H1 (cell line): ENCODE results near the gene SPACA9. TPM values are rescaled to one million over a fixed set of nuclear protein-coding genes. Genes with fewer than 3 reads are reported as not detected.

ENCODE experiments used
- CTCF ChIA-PET: fragments of 300-600 bp; sonication (Branson Sonifier 250); formaldehyde crosslinking; loops from one replicate; lab custom pipeline; 2021; ENCODE audit not compliant: partially characterized antibody; lab: Charles Lee
- POLR2A ChIA-PET: fragments of 300-600 bp; sonication (Branson Sonifier 250); formaldehyde crosslinking; loops from one replicate; lab custom pipeline; 2021; ENCODE audit warnings: inconsistent platforms; ENCODE audit not compliant: partially characterized antibody; lab: Charles Lee
- DNase-seq, 2 experiments: peaks; one replicate each; pipeline versions ENCODE4 v3.0.0 to v3.0.0-alpha.2; 2010 to 2022; ENCODE audit warnings: low spot score in 2 of 2, low read depth in 1 of 2, mixed read lengths in 1 of 2
- FAIRE-seq: peaks from 2 replicates; lab custom pipeline; 2011; peaks lifted over from hg19 to GRCh38; lab: Jason Lieb, UNC
- H2AFZ ChIP-seq: 2 replicates; pipeline ENCODE4 v1.8.1; 2012; ENCODE audit warnings: low read length, inconsistent platforms
- H2AK5ac ChIP-seq: 2 replicates; pipeline ENCODE4 v1.6.1; 2013; ENCODE audit warnings: low read depth, low read length
- H2BK120ac ChIP-seq: replicated peaks from 2 replicates; pipeline ENCODE3; 2013; ENCODE audit warnings: low read depth, low read length, inconsistent platforms
- H2BK12ac ChIP-seq: 2 replicates; pipeline ENCODE4 v1.6.1; 2013; ENCODE audit warnings: low read depth, low read length
- H2BK15ac ChIP-seq: 2 replicates; pipeline ENCODE4 v1.6.1; 2013; ENCODE audit warnings: low read length
- H2BK20ac ChIP-seq: 2 replicates; pipeline ENCODE4 v1.6.1; 2013; ENCODE audit warnings: low read length
- H2BK5ac ChIP-seq: 2 replicates; pipeline ENCODE4 v1.6.1; 2013; ENCODE audit warnings: low read depth, low read length
- H3K14ac ChIP-seq: 2 replicates; pipeline ENCODE4 v1.6.1; 2013; ENCODE audit warnings: inconsistent platforms; ENCODE audit not compliant: insufficient read length
- H3K18ac ChIP-seq: 2 replicates; pipeline ENCODE4 v1.6.1; 2013; ENCODE audit warnings: low read length; ENCODE audit errors: extremely low read depth
- H3K23ac ChIP-seq: 2 replicates; pipeline ENCODE4 v1.6.1; 2013; ENCODE audit warnings: inconsistent platforms; ENCODE audit not compliant: insufficient read length
- H3K23me2 ChIP-seq: 2 replicates; pipeline ENCODE4 v1.6.1; 2013; ENCODE audit warnings: low read depth, low read length
- H3K27ac ChIP-seq: 2 replicates; pipeline ENCODE4 v1.6.1; 2011; ENCODE audit warnings: low read depth, low read length, inconsistent platforms
- H3K27me3 ChIP-seq, 4 experiments: replicated peaks in 1 of 4; 1 replicate in 1 of 4; 2 replicates in 3 of 4; pipeline versions ENCODE4 v1.6.1 to v1.8.1; 2011 to 2013; ENCODE audit warnings: low read length in 3 of 4, mild to moderate bottlenecking in 3 of 4, inconsistent platforms in 2 of 4, mixed read lengths in 2 of 4, moderate library complexity in 1 of 4; ENCODE audit not compliant: control insufficient read depth in 3 of 4, insufficient read depth in 3 of 4; ENCODE audit errors: extremely low read depth in 1 of 4
- H3K36me3 ChIP-seq, 4 experiments: 2 replicates each; pipeline versions ENCODE4 v1.6.1 to v1.8.1; 2011 to 2013; ENCODE audit warnings: mild to moderate bottlenecking in 4 of 4, low read length in 3 of 4, moderate library complexity in 2 of 4, control low read depth in 1 of 4, inconsistent platforms in 1 of 4; ENCODE audit not compliant: insufficient read depth in 4 of 4, control insufficient read depth in 2 of 4
- H3K4ac ChIP-seq: replicated peaks from 2 replicates; pipeline ENCODE3; 2013; ENCODE audit warnings: low read length, low read depth, mixed read lengths, inconsistent platforms; ENCODE audit not compliant: insufficient read length
- H3K4me1 ChIP-seq, 4 experiments: replicated peaks in 1 of 4; 1 replicate in 1 of 4; 2 replicates in 3 of 4; pipeline versions ENCODE4 v1.6.1 to v1.8.1; 2011 to 2013; ENCODE audit warnings: low read length in 3 of 4, inconsistent platforms in 2 of 4, mixed read lengths in 1 of 4; ENCODE audit not compliant: insufficient read depth in 4 of 4, control insufficient read depth in 3 of 4
- H3K4me2 ChIP-seq, 2 experiments: 2 replicates each; pipeline versions ENCODE4 v1.6.1 to v1.8.1; 2011 to 2013; ENCODE audit warnings: low read depth in 2 of 2, low read length in 2 of 2, control low read depth in 1 of 2, inconsistent platforms in 1 of 2, mild to moderate bottlenecking in 1 of 2; ENCODE audit not compliant: insufficient read depth in 1 of 2
- H3K4me3 ChIP-seq, 4 experiments: fragments of 200-600, 300-600 bp in 1 of 4; sonication (generic), shearing (Covaris generic), sonication (Bioruptor Twin) in 1 of 4; 2 replicates each; pipeline versions ENCODE4 v1.5.1 to v1.8.1; 2011 to 2016; ENCODE audit warnings: low read length in 4 of 4, low read depth in 3 of 4, control low read depth in 2 of 4, inconsistent platforms in 2 of 4, mild to moderate bottlenecking in 2 of 4, mixed read lengths in 1 of 4, moderate library complexity in 1 of 4; ENCODE audit not compliant: insufficient read depth in 2 of 4; ENCODE audit errors: extremely low read depth in 1 of 4
- H3K56ac ChIP-seq: replicated peaks from 2 replicates; pipeline ENCODE3; 2013; ENCODE audit warnings: low read depth, mild to moderate bottlenecking, mixed read lengths, low read length, inconsistent platforms; ENCODE audit not compliant: insufficient read length
- H3K79me1 ChIP-seq: 2 replicates; pipeline ENCODE4 v1.6.1; 2013; ENCODE audit warnings: low read depth, low read length, control low read depth
- H3K79me2 ChIP-seq, 2 experiments: 2 replicates each; pipeline versions ENCODE4 v1.6.1 to v1.8.1; 2012 to 2013; ENCODE audit warnings: low read length in 2 of 2, mild to moderate bottlenecking in 2 of 2, inconsistent platforms in 1 of 2; ENCODE audit not compliant: insufficient read depth in 2 of 2, control insufficient read depth in 1 of 2
- H3K9ac ChIP-seq, 4 experiments: replicated peaks in 1 of 4; 1 replicate in 1 of 4; 2 replicates in 3 of 4; pipeline versions ENCODE4 v1.6.1 to v1.8.1; 2011 to 2013; ENCODE audit warnings: low read depth in 3 of 4, low read length in 3 of 4, control low read depth in 2 of 4, mild to moderate bottlenecking in 2 of 4, moderate library complexity in 2 of 4, inconsistent platforms in 1 of 4; ENCODE audit errors: extremely low read depth in 1 of 4
- H3K9me3 ChIP-seq, 2 experiments: 2 replicates each; pipeline versions ENCODE4 v1.6.1 to v1.8.1; 2012 to 2013; ENCODE audit warnings: mild to moderate bottlenecking in 2 of 2, moderate library complexity in 2 of 2, control low read depth in 1 of 2, inconsistent platforms in 1 of 2, low read depth in 1 of 2, low read length in 1 of 2, mixed read lengths in 1 of 2; ENCODE audit not compliant: insufficient read depth in 2 of 2
- H4K20me1 ChIP-seq, 2 experiments: replicated peaks in 1 of 2; 2 replicates each; pipeline versions ENCODE3 to v1.8.1; 2011 to 2013; ENCODE audit warnings: inconsistent platforms in 2 of 2, low read length in 2 of 2, mild to moderate bottlenecking in 1 of 2; ENCODE audit not compliant: insufficient read depth in 2 of 2, control insufficient read depth in 1 of 2
- H4K5ac ChIP-seq: 2 replicates; pipeline ENCODE4 v1.6.1; 2013; ENCODE audit warnings: low read length, low read depth, mixed read lengths, inconsistent platforms; ENCODE audit not compliant: insufficient read length
- H4K8ac ChIP-seq: 2 replicates; pipeline ENCODE4 v1.8.0; 2013; ENCODE audit warnings: mild to moderate bottlenecking, moderate library complexity, low read length, inconsistent platforms; ENCODE audit not compliant: insufficient read depth; ENCODE audit errors: extremely low read depth
- H4K91ac ChIP-seq: replicated peaks from 2 replicates; pipeline ENCODE3; 2013; ENCODE audit warnings: low read length, mixed read lengths, inconsistent platforms; ENCODE audit not compliant: insufficient read length
- CEBPB ChIP-seq: IDR thresholded peaks from 2 replicates; pipeline ENCODE4 v1.6.1; 2012; ENCODE audit warnings: low read depth, low read length
- FOSL1 ChIP-seq: IDR thresholded peaks from 2 replicates; pipeline ENCODE4 v1.6.1; 2011; ENCODE audit warnings: mild to moderate bottlenecking, low read depth, low read length, moderate library complexity; ENCODE audit not compliant: insufficient read depth
- GABPA ChIP-seq: IDR thresholded peaks from 2 replicates; pipeline ENCODE4 v1.6.1; 2011; ENCODE audit warnings: mild to moderate bottlenecking, low read length, moderate library complexity, borderline replicate concordance; ENCODE audit not compliant: insufficient read depth
- GTF2F1 ChIP-seq: IDR thresholded peaks from 2 replicates; pipeline ENCODE4 v1.6.1; 2012; ENCODE audit warnings: low read depth, low read length, improper control_type of control experiment, borderline replicate concordance
- HDAC2 ChIP-seq, 2 experiments: fragments of 300-600 bp in 1 of 2; sonication (generic) in 1 of 2; IDR thresholded peaks; 2 replicates each; pipeline ENCODE4 v1.6.1; 2011 to 2012; ENCODE audit warnings: low read depth in 2 of 2, low read length in 2 of 2, mild to moderate bottlenecking in 2 of 2, moderate library complexity in 2 of 2, borderline replicate concordance in 1 of 2, inconsistent platforms in 1 of 2
- RAD21 ChIP-seq, 2 experiments: IDR thresholded peaks in 1 of 2; conservative IDR thresholded peaks in 1 of 2; 2 replicates each; pipeline ENCODE4 v1.6.1; 2011; ENCODE audit warnings: low read depth in 2 of 2, low read length in 2 of 2, improper control_type of control experiment in 1 of 2, inconsistent platforms in 1 of 2, mild to moderate bottlenecking in 1 of 2, moderate library complexity in 1 of 2
- RBBP5 ChIP-seq: IDR thresholded peaks from 2 replicates; pipeline ENCODE4 v1.7.1; 2012; ENCODE audit warnings: low read depth, mild to moderate bottlenecking, inconsistent platforms, low read length, moderate library complexity, borderline replicate concordance
- RFX5 ChIP-seq: IDR thresholded peaks from 2 replicates; pipeline ENCODE4 v1.6.1; 2011; ENCODE audit warnings: low read depth, low read length, improper control_type of control experiment, borderline replicate concordance
- RNF2 ChIP-seq: fragments of 200-900, 300-1000 bp; sonication (generic); IDR thresholded peaks from 2 replicates; pipeline ENCODE4 v1.7.1; 2016; ENCODE audit warnings: borderline replicate concordance, low read depth, mild to moderate bottlenecking, antibody characterized with exemption, low read length; ENCODE audit not compliant: poor library complexity, severe bottlenecking; ENCODE audit errors: missing control alignments
- SP4 ChIP-seq: IDR thresholded peaks from 2 replicates; pipeline ENCODE4 v1.6.1; 2012; ENCODE audit warnings: low read length, inconsistent platforms
- TAF1 ChIP-seq: IDR thresholded peaks from 2 replicates; pipeline ENCODE4 v1.6.1; 2011; ENCODE audit warnings: mild to moderate bottlenecking, low read depth, low read length
- WGBS, 2 experiments: shearing (Covaris generic) in 1 of 2; methylation state at CpG; one replicate each; pipeline versions ENCODE4 v1.1.6 to v1.1.7; 2013 to 2015; ENCODE audit warnings: low lambda C conversion rate in 2 of 2, mixed read lengths in 2 of 2, inconsistent platforms in 1 of 2, low coverage in 1 of 2, missing lambda C conversion rate in 1 of 2; ENCODE audit not compliant: insufficient replicate concordance in 2 of 2, insufficient coverage in 1 of 2, insufficient read length in 1 of 2; ENCODE audit errors: extremely low coverage in 1 of 2, missing lambda C conversion rate in 1 of 2; 5-methylcytosine and 5-hydroxymethylcytosine counted together
- polyA plus RNA-seq, 7 experiments: library from polyadenylated mRNA; depleted of rRNA in 3 of 7; stranded (reverse) in 5 of 7; unstranded in 2 of 7; fragments of >200 nt in 5 of 7; fragments of 200-250 nt in 2 of 7; gene quantifications; 1 replicate in 5 of 7; 2 replicates in 1 of 7; 4 replicates in 1 of 7; pipeline versions ENCODE4 v1.2.1 to v1.2.3, GENCODE V29; 2011 to 2013; ENCODE audit warnings: missing spikeins in 2 of 7, mixed read lengths in 2 of 7
- total RNA-seq: library from RNA; stranded (reverse); fragmentation: NEBNext Ultra II Directional; extraction: Animal tissue kit (Norgen Biotek cat#: 25700); gene quantifications from 2 replicates; pipeline ENCODE4 v1.2.1, GENCODE V29; 2021

Gene SPACA9
- total and polyA plus RNA-seq, 2 of the 8 experiments (the other 6 are each of a cell fraction or from before 2014, with no cell fraction given), result 0.63 to 1.3 TPM

GRCh38 chr9:132937463-132937901 lies 58.8 kb downstream of the SPACA9 start:
- ChIA-PET POLR2A (no interaction called here), CTCF (interaction anchor here (1.2 kb wide), 1 partner anchor 138 kb away, joined by 3 read pairs; no protein-coding TSS in a partner anchor)
- peaks cover 0 to 3% (median 1%) of the 10 kb centered on the region in 4 experiments; a peak in 5 of 7 replicates for H3K4me1 ChIP-seq
- H2BK12ac ChIP-seq, result no peak overlapping the region
- H3K18ac ChIP-seq, result no peak overlapping the region
- no peak overlapping the region for H3K56ac ChIP-seq
- no peak for TF ChIP-seq GABPA
- no peak for TF ChIP-seq SP4
- TF ChIP-seq GTF2F1, result no peak
- no peak for TF ChIP-seq RNF2
- no peak for TF ChIP-seq RAD21 (IDR thresholded peaks at IDR 0.05 in 1 of 2, conservative IDR thresholded peaks at IDR 0.05 in 1 of 2; ENCODE audit: low read depth in 2 of 2, low read length in 2 of 2)
- TF ChIP-seq HDAC2 (IDR thresholded peaks at IDR 0.05; ENCODE audit: borderline replicate concordance in 1 of 2, low read depth in 2 of 2, low read length in 2 of 2), result no peak
- TF ChIP-seq RBBP5, result no peak
- TF ChIP-seq CEBPB, result no peak
- TF ChIP-seq FOSL1, result no peak
- TF ChIP-seq RFX5, result no peak
- TF ChIP-seq TAF1, result no peak
- peaks cover 0 to 8% of the 10 kb centered on the region in 2 experiments for H4K20me1 ChIP-seq
- no peaks in the 10 kb centered on the region for H3K9me3 ChIP-seq
- H4K8ac ChIP-seq, result no peak overlapping the region
- H3K4me3 ChIP-seq, result no peak overlapping the region
- FAIRE-seq (no peak), DNase-seq (no peak)
- no peak overlapping the region for H2BK20ac ChIP-seq
- peaks cover 4 to 74% of the 10 kb centered on the region in 2 experiments for H3K79me2 ChIP-seq
- WGBS, 2 experiments, result 90% methylated on average over 7 of the region's 7 CpGs; no CpG with 5 or more reads in 1 of the 2 experiments
- no peak overlapping the region for H3K4me2 ChIP-seq
- H3K27me3 ChIP-seq, result no peaks in the 10 kb centered on the region
- H3K14ac ChIP-seq, result no peak overlapping the region
- H4K5ac ChIP-seq, result no peak overlapping the region
- no peak overlapping the region for H2BK5ac ChIP-seq
- peaks cover 0 to 7% (median 0%) of the 10 kb centered on the region in 4 experiments; a peak in 1 of 8 replicates for H3K36me3 ChIP-seq
- no peak overlapping the region for H2AK5ac ChIP-seq
- H4K91ac ChIP-seq, result no peak overlapping the region
- no peak overlapping the region for H3K23ac ChIP-seq
- H3K4ac ChIP-seq, result no peak overlapping the region
- no peak overlapping the region for H2BK120ac ChIP-seq
- H3K79me1 ChIP-seq, result peaks cover 11% of the 10 kb centered on the region
- H2BK15ac ChIP-seq, result no peak overlapping the region
- no peak overlapping the region for H3K27ac ChIP-seq
- no peaks in the 10 kb centered on the region for H3K23me2 ChIP-seq
- no peak overlapping the region for H2AFZ ChIP-seq
- no peak overlapping the region for H3K9ac ChIP-seq
